GM12878 (cell line): ENCODE data around the gene AKNA. TPM values are rescaled to one million over a fixed set of nuclear protein-coding genes. Genes with fewer than 3 reads are reported as not detected.

Experiments used
- ATAC-seq: fragments of 200-7000 bp; cut with Tn5 transposase; 3 replicates; pipeline ENCODE4 v1.9.1; 2020; ENCODE audit warnings: mild to moderate bottlenecking, moderate library complexity
- BruUV-seq: library from RNA; stranded (reverse); fragments of 400-500 nt; replicated peaks from 2 replicates; lab custom pipeline; 2021; lab: Mats Ljungman, UMichigan
- CTCF ChIA-PET: fragments of 300-600 bp; sonication (Branson Sonifier 250); formaldehyde crosslinking; extraction: SDS; loops from one replicate; lab custom pipeline; 2021; ENCODE audit warnings: inconsistent platforms; lab: Yijun Ruan, JAX
- POLR2A ChIA-PET: fragments of 350-600 bp; formaldehyde crosslinking; extraction: SDS; loops from one replicate; lab custom pipeline; 2021; ENCODE audit warnings: inconsistent platforms; lab: Charles Lee
- RAD21 ChIA-PET: fragments of 300-600 bp; sonication (Branson Sonifier 250); formaldehyde crosslinking; loops from one replicate; lab custom pipeline; 2023; ENCODE audit warnings: antibody characterized with exemption; ENCODE audit not compliant: unreplicated experiment; lab: Charles Lee
- SMC1A ChIA-PET: fragments of 300-600 bp; sonication (Branson Sonifier 250); formaldehyde crosslinking; loops from one replicate; lab custom pipeline; 2023; ENCODE audit not compliant: unreplicated experiment, uncharacterized antibody; lab: Charles Lee
- DNase-seq: peaks from one replicate; pipeline ENCODE4 v3.0.0-alpha.2; 2011; ENCODE audit warnings: low read depth, low spot score
- FAIRE-seq: peaks from 3 replicates; lab custom pipeline; 2011; peaks lifted over from hg19 to GRCh38; lab: Jason Lieb, UNC
- H2AFZ ChIP-seq: 2 replicates; pipeline ENCODE4 v1.6.0; 2011; ENCODE audit warnings: low read depth, low read length, control low read depth; ENCODE audit not compliant: control insufficient read depth
- H3K27ac ChIP-seq: 2 replicates; pipeline ENCODE4 v1.5.1; 2011; ENCODE audit warnings: control low read depth; ENCODE audit not compliant: control insufficient read depth, insufficient read depth
- H3K27me3 ChIP-seq, 2 experiments: replicated peaks in 1 of 2; 2 replicates each; pipeline versions ENCODE4 v1.6.0 to v1.6.1; 2011; ENCODE audit warnings: low read length in 1 of 2; ENCODE audit not compliant: control insufficient read depth in 2 of 2, insufficient read depth in 2 of 2
- H3K36me3 ChIP-seq, 2 experiments: 2 replicates each; pipeline ENCODE4 v1.5.1; 2011; ENCODE audit warnings: low read length in 1 of 2; ENCODE audit not compliant: control insufficient read depth in 2 of 2, insufficient read depth in 2 of 2
- H3K4me1 ChIP-seq: 2 replicates; pipeline ENCODE4 v1.6.1; 2011; ENCODE audit warnings: mild to moderate bottlenecking, low read length, moderate library complexity, mixed read lengths; ENCODE audit not compliant: control insufficient read depth, insufficient read depth
- H3K4me2 ChIP-seq: 2 replicates; pipeline ENCODE4 v1.6.0; 2011; ENCODE audit warnings: control low read depth; ENCODE audit not compliant: control insufficient read depth, insufficient read depth
- H3K4me3 ChIP-seq: fragments of 200-600 bp; sonication (generic); 2 replicates; pipeline ENCODE4 v1.5.1; 2016
- H3K79me2 ChIP-seq: 2 replicates; pipeline ENCODE4 v1.6.0; 2011; ENCODE audit warnings: low read length; ENCODE audit not compliant: control insufficient read depth, insufficient read depth
- H3K9ac ChIP-seq: 2 replicates; pipeline ENCODE4 v1.8.0; 2011; ENCODE audit warnings: low read length, control low read depth, mixed read lengths; ENCODE audit not compliant: control insufficient read depth, insufficient read depth
- H3K9me3 ChIP-seq: replicated peaks from 3 replicates; pipeline ENCODE4 v1.5.1; 2011; ENCODE audit warnings: mild to moderate bottlenecking, low read length; ENCODE audit not compliant: control insufficient read depth, insufficient read depth
- H4K20me1 ChIP-seq: 2 replicates; pipeline ENCODE4 v1.6.0; 2011; ENCODE audit not compliant: control insufficient read depth, insufficient read depth
- EED ChIP-seq: sonication (generic); IDR thresholded peaks from 2 replicates; pipeline ENCODE4 v1.6.1; 2016; ENCODE audit warnings: antibody characterized with exemption, low read depth
- JUND ChIP-seq: IDR thresholded peaks from 2 replicates; pipeline ENCODE4 v1.6.1; 2012; ENCODE audit warnings: low read depth, mild to moderate bottlenecking, low read length, improper control_type of control experiment, moderate library complexity
- NFXL1 ChIP-seq: fragments of 450-650 bp; IDR thresholded peaks from 2 replicates; pipeline ENCODE4 v1.6.1; 2017; ENCODE audit warnings: antibody characterized with exemption, mild to moderate bottlenecking, borderline replicate concordance
- POLR2A ChIP-seq: IDR thresholded peaks from 2 replicates; pipeline ENCODE4 v1.6.1; 2011; ENCODE audit warnings: low read depth, mild to moderate bottlenecking, low read length
- RBBP5 ChIP-seq: fragments of 200-600 bp; sonication (generic); conservative IDR thresholded peaks from 2 replicates; pipeline ENCODE4 v1.6.1; 2016
- YBX1 ChIP-seq: fragments of 450-650 bp; IDR thresholded peaks from 2 replicates; pipeline ENCODE4 v1.6.1; 2016; ENCODE audit warnings: antibody characterized with exemption
- YY1 ChIP-seq: IDR thresholded peaks from 2 replicates; pipeline ENCODE4 v1.6.1; 2011; ENCODE audit warnings: low read depth, mild to moderate bottlenecking, low read length
- ZBTB4 ChIP-seq: fragments of 450-650 bp; formaldehyde crosslinking; IDR thresholded peaks from 2 replicates; pipeline ENCODE4 v1.4.0; 2022; ENCODE audit warnings: mild to moderate bottlenecking, moderate library complexity
- whole genome bisulfite sequencing: methylation state at CpG from one replicate; pipeline ENCODE4 v1.1.6; 2016; ENCODE audit warnings: low lambda C conversion rate; ENCODE audit not compliant: insufficient replicate concordance, insufficient coverage; ENCODE audit errors: missing lambda C conversion rate; 5-methylcytosine and 5-hydroxymethylcytosine counted together
- in situ Hi-C: fragments of 300-500 bp; cut with MboI; formaldehyde crosslinking; loops from 9 replicates; pipeline ENCODE4 v1.14.3; 2018; ENCODE audit warnings: mixed read lengths
- intact Hi-C: fragments of 100-400 bp; cut with micrococcal nuclease; formaldehyde crosslinking; loops from one replicate; pipeline ENCODE4 v1.14.2; 2022; ENCODE audit not compliant: unreplicated experiment
- polyA plus RNA-seq, 11 experiments: library from polyadenylated mRNA; depleted of rRNA in 4 of 11; unstranded in 6 of 11; stranded (reverse) in 5 of 11; fragments of >200 nt; fragmentation: Nextera tagmentation in 4 of 11; fragmentation: Illumina TruSeq in 1 of 11; extraction: Ambion mirVana in 4 of 11; extraction: Trizol in 1 of 11; gene quantifications; 1 replicate in 1 of 11; 2 replicates in 10 of 11; pipeline versions ENCODE4 v1.2.1 to v1.2.3, GENCODE V29; 2011 to 2016; ENCODE audit warnings: inconsistent platforms in 2 of 11, missing spikeins in 2 of 11, low read depth in 1 of 11
- total RNA-seq, 4 experiments: library from RNA; depleted of rRNA in 3 of 4; stranded (reverse); fragments of >200 nt in 3 of 4; fragmentation: Illumina TruSeq in 1 of 4; extraction: Trizol in 1 of 4; gene quantifications; 2 replicates each; pipeline versions ENCODE4 v1.2.1 to v1.2.3, GENCODE V29; 2013 to 2021

Gene AKNA
- total and polyA plus RNA-seq, 10 of the 15 experiments (the other 5 are each of a cell fraction or from before 2014, with no cell fraction given): 1.6 to 132 (median 35.3) TPM

GRCh38 chr9:114359801-114360200 lies 28.0 kb downstream of the AKNA start (continued):
- TF ChIP-seq ZBTB4 (CRISPR knock-in tag) (no peak), NFXL1 (no peak), EED (no peak), YY1 (no peak), YBX1 (no peak), RBBP5 (no peak)

- CTCF ChIA-PET: interaction anchor here (1.0 kb wide), 1 partner anchor 129 kb away, joined by 3 read pairs; no protein-coding TSS in a partner anchor
- Histone ChIP-seq H3K4me2 (no peak overlapping the region), H3K9me3 (no peaks in the 10 kb centered on the region), H3K4me3 (no peak overlapping the region), H3K9ac (no peak overlapping the region), H4K20me1 (peaks cover 2% of the 10 kb centered on the region; the same call in 1 of the 2 replicates), H3K27ac (no peak overlapping the region), H3K36me3 (peaks cover 55 to 74% of the 10 kb centered on the region in 2 experiments), H3K79me2 (no peaks in the 10 kb centered on the region), H3K27me3 (no peaks in the 10 kb centered on the region), H2AFZ (no peak overlapping the region), H3K4me1 (no peaks in the 10 kb centered on the region)
- SMC1A ChIA-PET: no interaction called here
- intact Hi-C loops (no loop called here), in situ Hi-C loops (no loop called here)
- 94% methylated on average over 9 of the region's 9 CpGs for WGBS
- RAD21 ChIA-PET: no interaction called here
- ATAC-seq: no peak
- TF ChIP-seq JUND: no peak
- peak; percentile 24; the same call in 1 of the 2 replicates for TF ChIP-seq POLR2A
- no TSS peak for BruUV-seq
- FAIRE-seq: no peak
- DNase-seq: no peak
- POLR2A ChIA-PET: no interaction called here
These were observed 29.9 kb downstream of the AKNA start for GRCh38 chr9:114357911-114358328.
